HepG2 (cell line): ENCODE measurements around the gene HLA-DOA. TPM values are rescaled to one million over a fixed set of nuclear protein-coding genes. Genes with fewer than 3 reads are reported as not detected.
A peak's percentile ranks its signal among the peaks of the same experiment; 100 is the strongest.

Experiments
- ATAD3A ChIP-seq: sonication (generic); formaldehyde crosslinking; IDR thresholded peaks from 2 replicates; pipeline ENCODE4 v1.4.0; 2020; ENCODE audit warnings: missing genetic modification reagents
- GTF2F1 ChIP-seq: fragments of 150-350 bp; IDR thresholded peaks from 2 replicates; pipeline ENCODE4 v1.6.1; 2014; ENCODE audit warnings: low read length
- PAX8 ChIP-seq: sonication (generic); formaldehyde crosslinking; IDR thresholded peaks from 2 replicates; pipeline ENCODE4 v1.8.0; 2022; ENCODE audit warnings: mild to moderate bottlenecking, missing genetic modification reagents, borderline replicate concordance
- PRPF4 ChIP-seq: fragments of 200-400 bp; formaldehyde crosslinking; IDR thresholded peaks from 2 replicates; pipeline ENCODE4 v1.6.1; 2016; ENCODE audit warnings: low read length, low read depth; ENCODE audit not compliant: poor library complexity, severe bottlenecking
- RCOR2 ChIP-seq: IDR thresholded peaks from 2 replicates; pipeline ENCODE4 v1.6.1; 2016; ENCODE audit warnings: missing biosample characterization, missing genetic modification reagents
- REPIN1 ChIP-seq: sonication (generic); formaldehyde crosslinking; IDR thresholded peaks from 2 replicates; pipeline ENCODE4 v1.8.0; 2022; ENCODE audit warnings: missing genetic modification reagents, low read depth, mild to moderate bottlenecking, borderline replicate concordance
- XRCC5 ChIP-seq: fragments of 200-400 bp; formaldehyde crosslinking; optimal IDR thresholded peaks from 2 replicates; pipeline ENCODE3; 2017; ENCODE audit warnings: mild to moderate bottlenecking, low read length
- ZNF3 ChIP-seq: IDR thresholded peaks from 2 replicates; pipeline ENCODE4 v1.7.0; 2017; ENCODE audit warnings: inconsistent platforms
- ZNF354B ChIP-seq: sonication (generic); formaldehyde crosslinking; IDR thresholded peaks from 2 replicates; pipeline ENCODE4 v1.8.0; 2022; ENCODE audit warnings: mild to moderate bottlenecking, missing genetic modification reagents
- polyA plus RNA-seq, 8 experiments: library from polyadenylated mRNA; depleted of rRNA in 3 of 8; stranded (reverse) in 7 of 8; unstranded in 1 of 8; fragments of >200 nt; fragmentation: Illumina TruSeq in 4 of 8; extraction: Trizol in 4 of 8; gene quantifications; 2 replicates each; pipeline versions ENCODE4 v1.2.1 to v1.2.3, GENCODE V29; 2011 to 2016; ENCODE audit warnings: low read depth in 4 of 8, missing spikeins in 1 of 8, mixed read lengths in 1 of 8; ENCODE audit not compliant: insufficient read depth in 1 of 8
- total RNA-seq, 5 experiments: library from RNA; depleted of rRNA; stranded (reverse); fragments of >200 nt; fragmentation: Illumina TruSeq; extraction: Trizol; gene quantifications; 2 replicates each; pipeline ENCODE4 v1.2.3, GENCODE V29; 2016; ENCODE audit warnings: low read depth in 1 of 5
- TF ChIP-seq, protein P1 (sequence below): IDR thresholded peaks from 2 replicates; pipeline ENCODE4 v1.6.1; 2016; ENCODE audit warnings: low read depth
- TF ChIP-seq, protein P2 (sequence below): sonication (generic); formaldehyde crosslinking; IDR thresholded peaks from 2 replicates; pipeline ENCODE4 v1.8.1; 2022; ENCODE audit warnings: low read depth, mild to moderate bottlenecking, missing genetic modification reagents
- TF ChIP-seq, protein P3 (sequence below), 2 experiments: sonication (generic) in 1 of 2; formaldehyde crosslinking in 1 of 2; IDR thresholded peaks; 2 replicates each; pipeline versions ENCODE4 v1.6.1 to v1.9.0; 2014 to 2022; ENCODE audit warnings: antibody characterized with exemption in 1 of 2, borderline replicate concordance in 1 of 2, inconsistent platforms in 1 of 2, low read depth in 1 of 2, missing genetic modification reagents in 1 of 2
- TF ChIP-seq, protein P4 (sequence below): sonication (generic); formaldehyde crosslinking; IDR thresholded peaks from 2 replicates; pipeline ENCODE4 v1.5.1; 2020; ENCODE audit warnings: missing genetic modification reagents, mild to moderate bottlenecking, borderline replicate concordance
- TF ChIP-seq, protein P5 (sequence below): sonication (generic); formaldehyde crosslinking; conservative IDR thresholded peaks from 2 replicates; pipeline ENCODE4 v1.4.0; 2020; ENCODE audit warnings: missing genetic modification reagents

Gene HLA-DOA
- total and polyA plus RNA-seq, 2 of the 13 experiments (the other 11 are each of a cell fraction or from before 2014, with no cell fraction given) = 0.03 to 0.09 TPM

DNA sequence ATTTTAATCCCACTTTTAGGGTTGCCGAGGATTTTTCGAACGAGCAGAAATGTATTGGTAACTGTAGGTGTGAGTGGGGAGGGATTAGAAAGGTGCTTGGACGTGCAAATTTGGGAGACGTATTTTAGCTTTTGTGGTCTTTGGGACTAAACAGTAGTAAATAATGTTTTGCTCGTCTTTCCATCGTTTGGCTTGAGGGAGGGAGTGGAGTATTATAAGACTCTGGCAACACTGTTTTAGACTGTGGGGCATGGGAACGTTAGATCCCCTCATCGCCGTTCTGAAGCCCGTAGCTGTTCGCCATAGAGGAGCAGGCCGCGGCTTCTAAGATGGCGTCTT lies 38.2 kb downstream of the HLA-DOA start (continued):
- TF ChIP-seq, protein P1, sequence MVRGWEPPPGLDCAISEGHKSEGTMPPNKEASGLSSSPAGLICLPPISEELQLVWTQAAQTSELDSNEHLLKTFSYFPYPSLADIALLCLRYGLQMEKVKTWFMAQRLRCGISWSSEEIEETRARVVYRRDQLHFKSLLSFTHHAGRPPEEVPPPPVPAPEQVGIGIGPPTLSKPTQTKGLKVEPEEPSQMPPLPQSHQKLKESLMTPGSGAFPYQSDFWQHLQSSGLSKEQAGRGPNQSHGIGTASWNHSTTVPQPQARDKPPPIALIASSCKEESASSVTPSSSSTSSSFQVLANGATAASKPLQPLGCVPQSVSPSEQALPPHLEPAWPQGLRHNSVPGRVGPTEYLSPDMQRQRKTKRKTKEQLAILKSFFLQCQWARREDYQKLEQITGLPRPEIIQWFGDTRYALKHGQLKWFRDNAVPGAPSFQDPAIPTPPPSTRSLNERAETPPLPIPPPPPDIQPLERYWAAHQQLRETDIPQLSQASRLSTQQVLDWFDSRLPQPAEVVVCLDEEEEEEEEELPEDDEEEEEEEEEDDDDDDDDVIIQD (CRISPR knock-in tag) = no peak
- TF ChIP-seq GTF2F1 (no peak), ZNF354B (CRISPR knock-in tag) (no peak), RCOR2 (CRISPR knock-in tag) (no peak), XRCC5 (no peak), REPIN1 (CRISPR knock-in tag) (no peak), PRPF4 (peak; percentile 99), ATAD3A (CRISPR knock-in tag) (no peak), PAX8 (CRISPR knock-in tag) (0 out of 2 replicates have a peak, but pooled peaks have one; percentile 51), ZNF3 (no peak)
- TF ChIP-seq, protein P2, sequence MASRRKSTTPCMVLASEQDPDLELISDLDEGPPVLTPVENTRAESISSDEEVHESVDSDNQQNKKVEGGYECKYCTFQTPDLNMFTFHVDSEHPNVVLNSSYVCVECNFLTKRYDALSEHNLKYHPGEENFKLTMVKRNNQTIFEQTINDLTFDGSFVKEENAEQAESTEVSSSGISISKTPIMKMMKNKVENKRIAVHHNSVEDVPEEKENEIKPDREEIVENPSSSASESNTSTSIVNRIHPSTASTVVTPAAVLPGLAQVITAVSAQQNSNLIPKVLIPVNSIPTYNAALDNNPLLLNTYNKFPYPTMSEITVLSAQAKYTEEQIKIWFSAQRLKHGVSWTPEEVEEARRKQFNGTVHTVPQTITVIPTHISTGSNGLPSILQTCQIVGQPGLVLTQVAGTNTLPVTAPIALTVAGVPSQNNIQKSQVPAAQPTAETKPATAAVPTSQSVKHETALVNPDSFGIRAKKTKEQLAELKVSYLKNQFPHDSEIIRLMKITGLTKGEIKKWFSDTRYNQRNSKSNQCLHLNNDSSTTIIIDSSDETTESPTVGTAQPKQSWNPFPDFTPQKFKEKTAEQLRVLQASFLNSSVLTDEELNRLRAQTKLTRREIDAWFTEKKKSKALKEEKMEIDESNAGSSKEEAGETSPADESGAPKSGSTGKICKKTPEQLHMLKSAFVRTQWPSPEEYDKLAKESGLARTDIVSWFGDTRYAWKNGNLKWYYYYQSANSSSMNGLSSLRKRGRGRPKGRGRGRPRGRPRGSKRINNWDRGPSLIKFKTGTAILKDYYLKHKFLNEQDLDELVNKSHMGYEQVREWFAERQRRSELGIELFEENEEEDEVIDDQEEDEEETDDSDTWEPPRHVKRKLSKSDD (CRISPR knock-in tag) = 0 out of 2 replicates have a peak, but pooled peaks have one; percentile 14
- TF ChIP-seq, protein P3, sequence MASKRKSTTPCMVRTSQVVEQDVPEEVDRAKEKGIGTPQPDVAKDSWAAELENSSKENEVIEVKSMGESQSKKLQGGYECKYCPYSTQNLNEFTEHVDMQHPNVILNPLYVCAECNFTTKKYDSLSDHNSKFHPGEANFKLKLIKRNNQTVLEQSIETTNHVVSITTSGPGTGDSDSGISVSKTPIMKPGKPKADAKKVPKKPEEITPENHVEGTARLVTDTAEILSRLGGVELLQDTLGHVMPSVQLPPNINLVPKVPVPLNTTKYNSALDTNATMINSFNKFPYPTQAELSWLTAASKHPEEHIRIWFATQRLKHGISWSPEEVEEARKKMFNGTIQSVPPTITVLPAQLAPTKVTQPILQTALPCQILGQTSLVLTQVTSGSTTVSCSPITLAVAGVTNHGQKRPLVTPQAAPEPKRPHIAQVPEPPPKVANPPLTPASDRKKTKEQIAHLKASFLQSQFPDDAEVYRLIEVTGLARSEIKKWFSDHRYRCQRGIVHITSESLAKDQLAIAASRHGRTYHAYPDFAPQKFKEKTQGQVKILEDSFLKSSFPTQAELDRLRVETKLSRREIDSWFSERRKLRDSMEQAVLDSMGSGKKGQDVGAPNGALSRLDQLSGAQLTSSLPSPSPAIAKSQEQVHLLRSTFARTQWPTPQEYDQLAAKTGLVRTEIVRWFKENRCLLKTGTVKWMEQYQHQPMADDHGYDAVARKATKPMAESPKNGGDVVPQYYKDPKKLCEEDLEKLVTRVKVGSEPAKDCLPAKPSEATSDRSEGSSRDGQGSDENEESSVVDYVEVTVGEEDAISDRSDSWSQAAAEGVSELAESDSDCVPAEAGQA (IDR thresholded peaks at IDR 0.05; ENCODE audit: low read depth) = no peak
- TF ChIP-seq, protein P3 (CRISPR knock-in tag; IDR thresholded peaks at IDR 0.05; ENCODE audit: borderline replicate concordance) = peak; percentile 2; the same call in 1 of the 2 replicates
- TF ChIP-seq, protein P4, sequence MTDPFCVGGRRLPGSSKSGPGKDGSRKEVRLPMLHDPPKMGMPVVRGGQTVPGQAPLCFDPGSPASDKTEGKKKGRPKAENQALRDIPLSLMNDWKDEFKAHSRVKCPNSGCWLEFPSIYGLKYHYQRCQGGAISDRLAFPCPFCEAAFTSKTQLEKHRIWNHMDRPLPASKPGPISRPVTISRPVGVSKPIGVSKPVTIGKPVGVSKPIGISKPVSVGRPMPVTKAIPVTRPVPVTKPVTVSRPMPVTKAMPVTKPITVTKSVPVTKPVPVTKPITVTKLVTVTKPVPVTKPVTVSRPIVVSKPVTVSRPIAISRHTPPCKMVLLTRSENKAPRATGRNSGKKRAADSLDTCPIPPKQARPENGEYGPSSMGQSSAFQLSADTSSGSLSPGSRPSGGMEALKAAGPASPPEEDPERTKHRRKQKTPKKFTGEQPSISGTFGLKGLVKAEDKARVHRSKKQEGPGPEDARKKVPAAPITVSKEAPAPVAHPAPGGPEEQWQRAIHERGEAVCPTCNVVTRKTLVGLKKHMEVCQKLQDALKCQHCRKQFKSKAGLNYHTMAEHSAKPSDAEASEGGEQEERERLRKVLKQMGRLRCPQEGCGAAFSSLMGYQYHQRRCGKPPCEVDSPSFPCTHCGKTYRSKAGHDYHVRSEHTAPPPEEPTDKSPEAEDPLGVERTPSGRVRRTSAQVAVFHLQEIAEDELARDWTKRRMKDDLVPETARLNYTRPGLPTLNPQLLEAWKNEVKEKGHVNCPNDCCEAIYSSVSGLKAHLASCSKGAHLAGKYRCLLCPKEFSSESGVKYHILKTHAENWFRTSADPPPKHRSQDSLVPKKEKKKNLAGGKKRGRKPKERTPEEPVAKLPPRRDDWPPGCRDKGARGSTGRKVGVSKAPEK = no peak
- TF ChIP-seq, protein P5, sequence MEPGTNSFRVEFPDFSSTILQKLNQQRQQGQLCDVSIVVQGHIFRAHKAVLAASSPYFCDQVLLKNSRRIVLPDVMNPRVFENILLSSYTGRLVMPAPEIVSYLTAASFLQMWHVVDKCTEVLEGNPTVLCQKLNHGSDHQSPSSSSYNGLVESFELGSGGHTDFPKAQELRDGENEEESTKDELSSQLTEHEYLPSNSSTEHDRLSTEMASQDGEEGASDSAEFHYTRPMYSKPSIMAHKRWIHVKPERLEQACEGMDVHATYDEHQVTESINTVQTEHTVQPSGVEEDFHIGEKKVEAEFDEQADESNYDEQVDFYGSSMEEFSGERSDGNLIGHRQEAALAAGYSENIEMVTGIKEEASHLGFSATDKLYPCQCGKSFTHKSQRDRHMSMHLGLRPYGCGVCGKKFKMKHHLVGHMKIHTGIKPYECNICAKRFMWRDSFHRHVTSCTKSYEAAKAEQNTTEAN (CRISPR knock-in tag) = no peak
